ENCODE data around the gene IGFL3.
"Not testable (repeated sequence)": the region's sequence is repeated elsewhere in the genome, so short reads cannot be mapped to it uniquely, and the experiment has no call there.

Gene IGFL3

DNA sequence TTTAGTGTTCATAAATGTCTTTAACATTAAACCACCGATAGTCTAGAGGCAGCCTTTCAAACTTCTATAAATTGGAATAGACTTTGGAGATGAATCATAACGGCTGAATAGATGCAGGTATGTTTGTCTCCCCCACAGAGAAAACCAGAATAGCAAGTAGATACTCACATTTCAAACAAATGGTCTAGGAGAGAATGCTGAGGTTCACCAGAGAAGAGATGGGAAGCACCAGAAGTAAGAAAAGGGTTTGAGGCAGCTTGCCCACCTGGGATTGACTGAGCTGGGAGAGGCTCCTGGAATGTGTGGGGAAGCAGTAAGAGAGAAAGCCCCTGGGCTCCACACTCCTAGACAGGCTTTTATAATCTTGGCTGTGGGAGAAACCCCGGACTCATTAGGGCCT lies 6.4 kb downstream of the IGFL3 start:
- no peak for FAIRE-seq

DNA sequence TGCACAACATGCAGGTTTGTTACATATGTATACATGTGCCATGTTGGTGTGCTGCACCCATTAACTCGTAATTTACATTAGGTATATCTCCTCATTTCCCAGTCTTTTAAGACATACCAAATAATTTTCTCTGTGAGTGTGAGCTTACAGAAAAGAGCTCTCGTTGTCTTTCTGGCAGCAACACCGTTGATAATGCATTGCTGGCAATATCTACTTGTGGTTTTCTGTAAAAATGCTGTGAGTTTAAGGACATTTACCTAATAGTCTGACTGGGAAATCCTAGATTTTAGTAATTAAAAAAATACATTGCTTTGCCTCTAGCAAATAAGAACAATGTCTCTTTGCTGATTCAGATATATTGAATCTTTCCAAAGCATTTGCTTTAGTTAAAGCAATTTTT lies 8.4 kb downstream of the IGFL3 start:
- FAIRE-seq, result no peak

DNA sequence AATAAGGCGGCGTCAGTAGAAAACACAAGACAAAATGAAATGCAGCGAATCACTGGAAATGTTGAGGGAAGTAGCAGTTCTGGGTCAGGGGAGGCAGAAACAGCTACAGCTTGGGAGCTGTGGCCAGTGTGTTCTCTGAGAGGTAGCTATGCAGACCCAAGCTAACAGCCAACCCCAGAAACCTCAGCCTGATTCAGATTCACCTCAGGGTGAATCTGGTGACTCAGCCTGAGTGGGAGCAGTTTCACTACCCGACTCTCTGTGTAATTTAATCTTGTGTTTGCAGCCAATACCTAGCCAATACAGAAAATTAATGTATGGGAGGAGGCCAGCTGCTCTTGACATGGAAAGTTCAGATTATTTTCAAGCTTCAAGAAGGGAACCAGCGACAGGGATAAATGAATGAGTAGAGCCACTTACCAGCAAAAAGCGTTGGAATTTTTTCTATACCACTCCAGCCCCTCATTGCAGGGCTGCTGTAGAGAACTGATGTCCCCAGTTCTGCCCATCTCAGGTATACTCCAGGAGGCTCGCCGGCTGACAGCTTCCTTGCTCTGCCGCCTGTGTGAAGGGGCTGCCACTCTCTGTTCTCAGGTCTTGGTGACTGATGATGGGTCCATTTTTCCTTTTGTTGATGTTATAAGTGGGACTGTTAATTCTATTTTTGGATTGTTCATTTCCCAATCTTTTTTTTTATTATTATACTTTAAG lies 8.9 kb downstream of the IGFL3 start:
- no peak for FAIRE-seq

DNA sequence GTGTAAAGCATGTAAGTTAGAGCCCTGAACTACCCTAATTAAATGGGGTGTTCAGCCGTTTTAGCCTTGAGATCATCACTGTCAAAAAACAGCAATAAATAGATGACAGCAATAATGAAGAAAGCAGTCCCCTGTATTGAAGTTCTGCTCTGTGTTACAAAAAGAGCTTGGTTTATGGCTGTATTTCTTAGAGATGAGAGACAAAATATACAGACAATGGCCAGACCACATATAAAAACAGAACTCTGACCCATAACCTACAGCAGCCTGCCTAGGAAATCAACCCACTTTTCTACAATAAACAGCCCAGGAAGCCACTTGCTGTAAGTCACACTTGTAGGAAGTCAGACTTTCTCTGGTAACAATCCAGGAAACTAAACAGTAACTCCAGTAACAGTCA lies 10.8 kb downstream of the IGFL3 start:
- no peak for FAIRE-seq

- FAIRE-seq, result no peak
Measured at GRCh38 chr19:46112527-46112926, 12.0 kb downstream of the IGFL3 start.

- no peak for FAIRE-seq
Measured at GRCh38 chr19:46111376-46111775, 13.1 kb downstream of the IGFL3 start.

DNA sequence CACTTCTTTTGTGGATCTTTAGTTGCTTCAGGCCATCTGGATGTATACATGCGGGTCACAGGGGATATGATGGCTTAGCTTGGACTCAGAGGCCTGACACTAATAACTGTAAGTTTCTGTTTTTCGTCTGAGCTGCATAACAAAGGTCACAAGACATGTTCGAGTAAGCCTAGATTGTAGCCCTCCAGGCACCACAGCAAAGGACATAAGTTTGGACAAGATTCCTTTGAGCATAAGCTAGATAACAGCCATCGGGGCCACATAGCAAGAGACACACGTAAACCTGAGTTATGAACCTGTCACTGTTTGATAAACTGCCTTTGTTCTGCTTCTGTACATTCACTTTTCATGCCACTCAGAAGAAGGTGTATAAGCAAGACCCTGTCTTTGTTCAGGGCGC lies 14.6 kb downstream of the IGFL3 start:
- no peak for FAIRE-seq

DNA sequence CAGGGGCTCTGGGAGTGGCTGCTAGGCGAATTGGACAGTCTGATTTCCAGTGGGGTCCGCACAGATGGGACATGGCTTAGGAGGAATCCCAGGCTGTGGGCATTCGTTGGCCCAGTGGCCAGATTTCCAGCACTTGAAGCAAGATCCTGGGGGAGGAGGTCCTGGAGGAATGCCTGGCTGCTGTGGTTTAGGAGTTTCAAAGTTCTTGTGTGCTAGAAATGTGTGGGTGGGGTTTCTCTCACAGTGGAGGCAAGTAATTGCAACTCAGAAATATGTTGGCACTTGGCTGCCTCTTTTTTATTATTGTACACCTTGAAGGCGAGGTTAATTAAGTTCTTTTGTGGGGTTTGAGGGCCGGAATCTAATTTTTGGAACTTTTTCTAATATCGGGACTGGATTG lies 17.1 kb downstream of the IGFL3 start:
- FAIRE-seq, result no peak

DNA sequence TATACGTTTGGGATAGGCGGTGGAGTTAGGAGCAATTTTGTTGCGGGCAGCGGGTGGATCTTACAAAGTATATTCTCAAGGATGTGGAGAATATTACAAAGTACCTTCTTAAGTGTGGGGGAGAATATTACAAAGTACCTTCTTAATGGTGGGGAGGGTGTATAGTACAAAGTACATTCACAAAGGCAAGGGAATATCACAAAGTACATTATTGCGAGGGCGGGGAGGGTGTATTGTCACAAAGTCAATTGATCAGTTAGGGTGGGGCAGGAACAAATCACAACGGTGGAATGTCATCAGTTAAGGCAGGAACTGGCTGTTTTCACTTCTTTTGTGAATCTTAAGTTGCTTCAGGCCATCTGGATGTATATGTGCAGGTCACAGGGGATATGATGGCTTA lies 22.2 kb downstream of the IGFL3 start:
- not testable (repeated sequence) for FAIRE-seq

GRCh38 chr19:46101293-46101692 lies 23.2 kb downstream of the IGFL3 start:
- FAIRE-seq, result no peak

DNA sequence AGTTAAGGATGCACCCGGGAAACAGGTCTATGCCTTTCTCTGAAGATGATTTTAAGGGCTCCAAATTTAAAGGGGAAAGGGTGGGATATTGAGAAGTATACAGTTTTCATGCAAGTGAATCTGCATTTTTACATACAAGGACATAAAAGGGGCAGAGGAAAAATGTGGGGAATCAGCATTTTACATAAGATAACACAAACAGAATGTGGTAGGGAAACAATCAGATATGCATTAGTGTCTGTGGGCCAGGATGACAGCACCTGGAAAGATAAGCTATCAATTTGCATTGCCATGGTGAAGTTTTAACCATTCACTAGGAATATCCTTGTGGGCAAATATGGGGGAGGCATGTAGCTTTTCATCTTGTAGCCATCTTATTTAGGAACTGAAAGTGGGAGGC lies 24.1 kb downstream of the IGFL3 start:
- FAIRE-seq, result no peak

DNA sequence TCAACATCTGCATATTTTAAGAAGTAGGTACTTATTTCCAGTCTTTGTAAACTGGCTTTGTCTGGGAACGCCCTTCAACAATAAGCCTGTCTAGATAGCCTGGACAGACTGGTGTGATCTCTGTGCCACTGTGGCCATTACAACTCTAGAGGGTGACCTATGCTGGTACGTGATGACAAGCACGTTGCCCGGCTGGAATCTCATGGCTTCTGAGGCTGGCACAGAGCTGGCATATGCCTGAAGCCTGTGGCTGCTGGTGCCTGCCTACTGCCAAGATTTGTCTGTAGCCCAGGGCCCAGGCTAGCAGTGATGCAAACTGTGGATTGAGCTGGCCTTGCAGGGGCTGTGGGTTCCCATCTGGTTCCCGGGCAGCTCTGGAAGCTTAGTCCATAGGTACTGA lies 34.0 kb downstream of the IGFL3 start:
- no peak for FAIRE-seq

DNA sequence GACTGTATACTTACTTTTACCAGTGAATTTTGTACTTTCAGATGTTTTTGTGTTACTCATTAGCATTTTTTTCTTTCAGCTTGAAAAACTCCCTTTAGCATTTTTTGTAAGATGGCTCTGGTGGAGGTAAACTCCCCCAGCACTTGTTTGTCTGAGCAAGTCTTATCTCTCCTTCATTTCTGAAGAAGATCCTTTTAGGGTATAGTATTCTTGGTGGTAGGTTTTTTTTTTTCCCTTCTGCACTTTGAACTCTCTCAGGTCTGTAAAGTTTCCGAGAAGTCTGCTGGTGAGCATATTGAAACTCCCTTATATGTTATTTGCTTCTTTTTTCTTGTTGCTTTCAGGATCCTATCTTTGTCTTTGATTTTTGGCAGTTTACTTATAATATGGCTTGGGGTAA lies 35.1 kb downstream of the IGFL3 start:
- no peak for FAIRE-seq

DNA sequence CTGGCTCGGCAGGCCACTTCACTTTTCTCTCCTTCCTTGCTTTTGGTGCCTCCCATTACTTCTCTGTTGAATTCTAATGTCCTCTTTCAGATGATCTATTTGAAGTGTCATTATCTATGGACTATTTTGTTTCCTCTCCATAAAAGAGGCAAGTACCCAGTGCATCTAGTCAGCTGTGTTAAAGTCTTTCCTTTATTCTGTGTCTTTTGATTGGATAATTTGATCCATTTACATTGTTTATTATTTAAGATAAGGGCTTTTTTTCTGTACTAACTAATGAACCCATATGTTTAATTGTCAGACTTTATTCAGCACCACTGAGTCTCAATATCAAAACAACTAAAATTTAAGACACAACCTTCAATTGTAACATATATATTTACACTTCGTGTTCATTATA lies 36.4 kb downstream of the IGFL3 start:
- no peak for FAIRE-seq

DNA sequence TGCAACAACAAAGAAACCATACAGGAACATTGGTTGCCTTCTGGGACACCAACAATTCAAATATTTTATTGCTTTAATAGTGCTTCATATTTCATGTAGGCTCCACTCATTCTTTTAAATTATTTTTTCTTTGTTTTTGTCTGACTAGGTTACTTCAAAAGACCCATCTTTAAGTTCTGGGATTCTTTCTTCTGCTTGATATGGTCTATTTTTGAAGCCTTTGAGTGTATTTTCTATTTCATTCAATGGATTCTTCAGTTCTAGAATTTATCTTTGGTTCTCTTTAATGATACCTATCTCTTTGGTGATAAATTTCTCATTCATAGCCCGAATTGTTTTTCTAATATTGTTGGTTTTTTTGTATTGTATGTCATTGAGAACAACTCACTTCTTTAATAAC lies 38.6 kb downstream of the IGFL3 start:
- no peak for FAIRE-seq

- FAIRE-seq, result no peak
Measured at GRCh38 chr19:46082728-46083050, 41.8 kb downstream of the IGFL3 start.

DNA sequence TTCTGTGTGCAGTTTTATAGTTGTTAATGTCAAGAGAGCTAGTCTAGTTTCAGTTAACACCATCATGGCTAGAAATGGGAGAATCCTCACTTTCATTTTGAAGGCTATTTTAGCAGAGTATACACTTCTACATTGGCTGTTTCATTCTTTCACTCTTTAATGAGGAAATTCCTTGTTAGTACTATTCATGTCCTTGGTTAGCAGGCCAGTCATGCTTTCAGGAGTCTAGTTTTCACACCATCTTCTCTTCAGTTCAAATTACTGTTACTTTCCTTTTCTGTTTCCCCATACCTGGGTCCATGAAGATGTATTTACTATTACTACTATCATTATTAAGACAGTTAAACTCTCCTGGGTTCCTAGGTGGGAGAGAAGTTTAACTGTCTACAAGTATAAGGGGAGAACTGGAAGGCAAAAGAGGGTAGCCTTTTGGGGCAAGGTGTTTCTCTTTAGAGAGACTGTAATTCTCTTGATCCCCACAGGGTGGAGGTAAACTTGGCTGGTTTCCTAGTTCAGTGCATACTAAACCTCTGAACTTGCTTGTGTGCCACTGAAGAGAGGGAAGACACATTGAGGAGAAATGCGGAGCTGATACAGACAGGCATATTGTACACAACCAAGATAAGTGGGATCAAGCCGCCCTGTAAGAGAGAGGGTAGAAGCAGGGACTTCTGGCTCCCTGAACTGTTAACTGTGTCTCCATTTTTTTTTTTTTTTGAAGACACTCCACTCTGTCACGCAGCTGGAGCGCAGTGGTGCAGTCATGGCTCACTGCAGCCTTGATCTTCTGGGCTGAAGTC lies 42.4 kb downstream of the IGFL3 start:
- peak; percentile 88 for FAIRE-seq

DNA sequence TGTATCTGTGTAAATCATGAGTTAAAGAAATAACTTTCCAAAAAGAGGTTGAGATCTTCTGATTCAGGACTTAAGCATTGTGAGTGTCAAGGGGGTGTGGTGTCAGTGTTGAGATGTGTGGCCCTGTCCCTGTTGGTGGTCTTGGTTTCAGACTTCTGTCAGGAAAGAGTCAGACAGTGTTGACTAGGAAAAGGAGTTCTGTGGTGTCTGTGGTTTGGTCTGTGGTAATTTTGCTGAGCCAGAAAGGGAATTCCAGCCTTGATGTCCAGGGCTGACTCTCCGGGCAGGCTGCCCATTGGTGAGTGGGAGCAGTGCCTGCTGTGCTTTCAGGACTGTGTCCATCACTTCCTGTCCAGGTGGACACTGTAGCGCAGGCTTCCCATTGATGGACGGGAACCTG lies 43.9 kb downstream of the IGFL3 start:
- peak; percentile 69 for FAIRE-seq

- no peak for FAIRE-seq
Measured at GRCh38 chr19:46079576-46079975, 44.9 kb downstream of the IGFL3 start.

DNA sequence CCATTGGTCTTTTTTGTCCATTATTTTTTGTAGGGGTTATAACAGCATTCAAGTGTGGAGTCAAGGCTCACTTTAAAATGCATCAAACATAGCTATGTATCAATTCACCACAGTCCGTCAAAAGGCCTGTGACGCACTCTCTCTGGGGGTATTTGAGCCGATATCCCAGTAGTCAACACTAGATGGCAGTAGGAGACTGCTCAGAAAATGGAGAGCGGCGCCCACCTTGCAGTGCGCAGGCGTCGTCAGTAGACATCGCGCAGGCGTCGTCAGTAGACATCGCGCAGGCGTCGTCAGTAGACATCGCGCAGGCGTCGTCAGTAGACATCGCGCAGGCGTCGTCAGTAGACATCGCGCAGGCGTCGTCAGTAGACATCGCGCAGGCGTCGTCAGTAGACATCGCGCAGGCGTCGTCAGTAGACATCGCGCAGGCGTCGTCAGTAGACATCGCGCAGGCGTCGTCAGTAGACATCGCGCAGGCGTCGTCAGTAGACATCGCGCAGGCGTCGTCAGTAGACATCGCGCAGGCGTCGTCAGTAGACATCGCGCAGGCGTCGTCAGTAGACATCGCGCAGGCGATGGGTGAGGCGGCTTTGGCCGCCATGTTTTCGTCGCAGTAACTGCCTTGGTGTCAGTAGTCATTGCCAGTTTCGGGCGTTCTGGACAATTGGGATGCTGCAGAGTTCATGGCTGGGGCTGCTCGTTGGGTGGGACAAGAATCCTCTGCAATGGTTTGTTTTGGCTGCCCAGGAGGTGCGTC lies 45.7 kb downstream of the IGFL3 start:
- FAIRE-seq, result peak; percentile 66

- FAIRE-seq, result no peak
Measured at GRCh38 chr19:46077815-46078167, 46.7 kb downstream of the IGFL3 start.

GRCh38 chr19:46076951-46077814 lies 47.3 kb downstream of the IGFL3 start:
- FAIRE-seq, result peak; percentile 84

All from TTC549 (cell line).